K562 (cell line): ENCODE measurements around the gene NDUFV2. TPM values are rescaled to one million over a fixed set of nuclear protein-coding genes. Genes with fewer than 3 reads are reported as not detected.
A peak's percentile ranks its signal among the peaks of the same experiment; 100 is the strongest.

Source experiments
- AFF4 ChIP-seq: sonication (generic); formaldehyde crosslinking; IDR thresholded peaks from 2 replicates; pipeline ENCODE4 v1.8.0; 2023; ENCODE audit warnings: mild to moderate bottlenecking, missing genetic modification reagents
- ATF1 ChIP-seq, 2 experiments: fragments of 450-650 bp in 1 of 2; IDR thresholded peaks; 2 replicates each; pipeline ENCODE4 v1.6.1; 2016; ENCODE audit warnings: missing compliant biosample characterization in 1 of 2, missing genetic modification characterization in 1 of 2
- HIVEP1 ChIP-seq: fragments of 250-450 bp; sonication (Bioruptor Pico); IDR thresholded peaks from 2 replicates; pipeline ENCODE4 v1.4.0; 2020; ENCODE audit warnings: mild to moderate bottlenecking
- JUN ChIP-seq, 2 experiments: sonication (generic) in 1 of 2; formaldehyde crosslinking in 1 of 2; IDR thresholded peaks; 2 replicates each; pipeline versions ENCODE4 v1.6.1 to v1.8.0; 2012 to 2022; ENCODE audit warnings: borderline replicate concordance in 2 of 2, mild to moderate bottlenecking in 2 of 2, improper control_type of control experiment in 1 of 2, low read depth in 1 of 2, low read length in 1 of 2, missing genetic modification reagents in 1 of 2
- KDM2B ChIP-seq: fragments of 250-450 bp; sonication (Bioruptor Pico); IDR thresholded peaks from 2 replicates; pipeline ENCODE4 v1.8.0; 2021; ENCODE audit warnings: mild to moderate bottlenecking, moderate library complexity
- PCBP1 ChIP-seq: fragments of 200-400 bp; formaldehyde crosslinking; IDR thresholded peaks from 2 replicates; pipeline ENCODE4 v1.6.1; 2018; ENCODE audit warnings: mild to moderate bottlenecking, low read depth, low read length; ENCODE audit not compliant: poor library complexity, severe bottlenecking
- RBM15 ChIP-seq: fragments of 200-400 bp; formaldehyde crosslinking; IDR thresholded peaks from 2 replicates; pipeline ENCODE4 v1.6.1; 2018; ENCODE audit warnings: mild to moderate bottlenecking, low read length, moderate library complexity; ENCODE audit not compliant: insufficient read depth
- RFX1 ChIP-seq: fragments of 450-650 bp; IDR thresholded peaks from 2 replicates; pipeline ENCODE4 v1.6.1; 2016; ENCODE audit warnings: mild to moderate bottlenecking, moderate library complexity
- SIRT6 ChIP-seq: IDR thresholded peaks from one replicate; pipeline ENCODE4 v1.6.1; 2012; ENCODE audit warnings: low read depth, mild to moderate bottlenecking, control low read depth, inconsistent platforms, low read length, moderate library complexity
- SPI1 ChIP-seq: IDR thresholded peaks from 2 replicates; pipeline ENCODE4 v1.6.1; 2011; ENCODE audit warnings: low read depth, low read length, control low read depth, borderline replicate concordance
- SRSF9 ChIP-seq: fragments of 200-400 bp; formaldehyde crosslinking; IDR thresholded peaks from 2 replicates; pipeline ENCODE4 v1.6.1; 2017; ENCODE audit warnings: low read depth, low read length, borderline replicate concordance
- TRIM24 ChIP-seq, 2 experiments: fragments of 450-650 bp; IDR thresholded peaks; 2 replicates each; pipeline ENCODE4 v1.6.1; 2016
- YBX1 ChIP-seq: fragments of 450-650 bp; IDR thresholded peaks from 2 replicates; pipeline ENCODE4 v1.7.1; 2016; ENCODE audit warnings: mild to moderate bottlenecking
- ZBTB7A ChIP-seq: IDR thresholded peaks from 2 replicates; pipeline ENCODE4 v1.6.1; 2011; ENCODE audit warnings: low read depth, mild to moderate bottlenecking, low read length, moderate library complexity, borderline replicate concordance; ENCODE audit not compliant: control insufficient read depth
- ZNF134 ChIP-seq: fragments of 250-450 bp; sonication (Bioruptor Pico); conservative IDR thresholded peaks from 2 replicates; pipeline ENCODE4 v1.4.0; 2020
- ZNF174 ChIP-seq: fragments of 250-450 bp; sonication (Bioruptor Pico); IDR thresholded peaks from 2 replicates; pipeline ENCODE4 v1.4.0; 2020; ENCODE audit warnings: mild to moderate bottlenecking
- ZNF324 ChIP-seq: fragments of 250-450 bp; sonication (Bioruptor Pico); IDR thresholded peaks from 2 replicates; pipeline ENCODE4 v1.4.0; 2020; ENCODE audit warnings: mild to moderate bottlenecking
- ZNF561 ChIP-seq: fragments of 450-650 bp; formaldehyde crosslinking; conservative IDR thresholded peaks from 2 replicates; pipeline ENCODE4 v1.4.0; 2020; ENCODE audit warnings: mild to moderate bottlenecking, moderate library complexity
- ZNF57 ChIP-seq: fragments of 450-650 bp; formaldehyde crosslinking; IDR thresholded peaks from 2 replicates; pipeline ENCODE4 v1.4.0; 2020; ENCODE audit warnings: mild to moderate bottlenecking, moderate library complexity
- ZNF584 ChIP-seq: fragments of 200-800 bp; sonication (Bioruptor generic); IDR thresholded peaks from 2 replicates; pipeline ENCODE4 v1.6.1; 2016; ENCODE audit warnings: low read depth, mild to moderate bottlenecking, missing genetic modification characterization, missing compliant biosample characterization
- polyA plus RNA-seq, 8 experiments: library from polyadenylated mRNA; depleted of rRNA in 4 of 8; stranded (reverse) in 5 of 8; unstranded in 3 of 8; fragments of >200 nt; fragmentation: Nextera tagmentation in 2 of 8; fragmentation: Illumina TruSeq in 1 of 8; extraction: Ambion mirVana in 2 of 8; extraction: Trizol in 1 of 8; gene quantifications; 2 replicates each; pipeline versions ENCODE4 v1.2.1 to v1.2.3, GENCODE V29; 2011 to 2014; ENCODE audit warnings: inconsistent platforms in 1 of 8, missing spikeins in 1 of 8
- total RNA-seq, 7 experiments: library from RNA; depleted of rRNA in 6 of 7; stranded (reverse); fragments of >200 nt in 6 of 7; fragmentation: Illumina TruSeq in 2 of 7; extraction: Trizol in 2 of 7; gene quantifications; 2 replicates each; pipeline versions ENCODE4 v1.2.1 to v1.2.3, GENCODE V29; 2011 to 2021; ENCODE audit warnings: low replicate concordance in 1 of 7
- TF ChIP-seq, protein P1 (sequence below), 2 experiments: fragments of 450-650 bp in 1 of 2; sonication (generic) in 1 of 2; formaldehyde crosslinking in 1 of 2; IDR thresholded peaks in 1 of 2; conservative IDR thresholded peaks in 1 of 2; 2 replicates each; pipeline versions ENCODE4 v1.6.1 to v1.8.1; 2016 to 2023; ENCODE audit warnings: mild to moderate bottlenecking in 2 of 2, moderate library complexity in 2 of 2, inconsistent platforms in 1 of 2, missing genetic modification reagents in 1 of 2
- TF ChIP-seq, protein P2 (sequence below): sonication (generic); formaldehyde crosslinking; IDR thresholded peaks from 2 replicates; pipeline ENCODE4 v1.8.0; 2022; ENCODE audit warnings: missing genetic modification reagents, mild to moderate bottlenecking, borderline replicate concordance

The NDUFV2 gene
- total and polyA plus RNA-seq, 9 of the 15 experiments (the other 6 are each of a cell fraction or from before 2014, with no cell fraction given): 213 to 550 (median 384) TPM

GRCh38 chr18:9182852-9183399 is 80.4 kb downstream of the NDUFV2 start (continued):
- TF ChIP-seq SPI1 (peak; percentile 78; the same call in 1 of the 2 replicates), PCBP1 (no peak), ZNF561 (no peak), ATF1 (CRISPR knock-in tag; IDR thresholded peaks at IDR 0.05) (no peak), ATF1 (tag; IDR thresholded peaks at IDR 0.05) (no peak), ZBTB7A (no peak), YBX1 (no peak), ZNF174 (no peak), ZNF134 (no peak), JUN (IDR thresholded peaks at IDR 0.05; ENCODE audit: borderline replicate concordance, low read depth, low read length) (no peak), JUN (CRISPR knock-in tag; IDR thresholded peaks at IDR 0.05; ENCODE audit: borderline replicate concordance) (no peak), SIRT6 (no peak), AFF4 (CRISPR knock-in tag) (no peak), TRIM24 (IDR thresholded peaks at IDR 0.05) (no peak), ZNF57 (CRISPR knock-in tag) (no peak), ZNF324 (CRISPR knock-in tag) (no peak), SRSF9 (no peak), KDM2B (no peak), HIVEP1 (no peak), RFX1 (0 out of 2 replicates have a peak, but pooled peaks have one; percentile 8), RBM15 (no peak), ZNF584 (CRISPR knock-in tag) (no peak)
- TF ChIP-seq, protein P1, sequence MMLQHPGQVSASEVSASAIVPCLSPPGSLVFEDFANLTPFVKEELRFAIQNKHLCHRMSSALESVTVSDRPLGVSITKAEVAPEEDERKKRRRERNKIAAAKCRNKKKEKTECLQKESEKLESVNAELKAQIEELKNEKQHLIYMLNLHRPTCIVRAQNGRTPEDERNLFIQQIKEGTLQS (IDR thresholded peaks at IDR 0.05): peak; percentile 27; the same call in 1 of the 2 replicates
- TF ChIP-seq, protein P1 (CRISPR knock-in tag; conservative IDR thresholded peaks at IDR 0.05): no peak
- TF ChIP-seq, protein P2, sequence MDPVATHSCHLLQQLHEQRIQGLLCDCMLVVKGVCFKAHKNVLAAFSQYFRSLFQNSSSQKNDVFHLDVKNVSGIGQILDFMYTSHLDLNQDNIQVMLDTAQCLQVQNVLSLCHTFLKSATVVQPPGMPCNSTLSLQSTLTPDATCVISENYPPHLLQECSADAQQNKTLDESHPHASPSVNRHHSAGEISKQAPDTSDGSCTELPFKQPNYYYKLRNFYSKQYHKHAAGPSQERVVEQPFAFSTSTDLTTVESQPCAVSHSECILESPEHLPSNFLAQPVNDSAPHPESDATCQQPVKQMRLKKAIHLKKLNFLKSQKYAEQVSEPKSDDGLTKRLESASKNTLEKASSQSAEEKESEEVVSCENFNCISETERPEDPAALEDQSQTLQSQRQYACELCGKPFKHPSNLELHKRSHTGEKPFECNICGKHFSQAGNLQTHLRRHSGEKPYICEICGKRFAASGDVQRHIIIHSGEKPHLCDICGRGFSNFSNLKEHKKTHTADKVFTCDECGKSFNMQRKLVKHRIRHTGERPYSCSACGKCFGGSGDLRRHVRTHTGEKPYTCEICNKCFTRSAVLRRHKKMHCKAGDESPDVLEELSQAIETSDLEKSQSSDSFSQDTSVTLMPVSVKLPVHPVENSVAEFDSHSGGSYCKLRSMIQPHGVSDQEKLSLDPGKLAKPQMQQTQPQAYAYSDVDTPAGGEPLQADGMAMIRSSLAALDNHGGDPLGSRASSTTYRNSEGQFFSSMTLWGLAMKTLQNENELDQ: no peak
